ENCODE results near the gene SLC6A15.

The SLC6A15 gene

DNA sequence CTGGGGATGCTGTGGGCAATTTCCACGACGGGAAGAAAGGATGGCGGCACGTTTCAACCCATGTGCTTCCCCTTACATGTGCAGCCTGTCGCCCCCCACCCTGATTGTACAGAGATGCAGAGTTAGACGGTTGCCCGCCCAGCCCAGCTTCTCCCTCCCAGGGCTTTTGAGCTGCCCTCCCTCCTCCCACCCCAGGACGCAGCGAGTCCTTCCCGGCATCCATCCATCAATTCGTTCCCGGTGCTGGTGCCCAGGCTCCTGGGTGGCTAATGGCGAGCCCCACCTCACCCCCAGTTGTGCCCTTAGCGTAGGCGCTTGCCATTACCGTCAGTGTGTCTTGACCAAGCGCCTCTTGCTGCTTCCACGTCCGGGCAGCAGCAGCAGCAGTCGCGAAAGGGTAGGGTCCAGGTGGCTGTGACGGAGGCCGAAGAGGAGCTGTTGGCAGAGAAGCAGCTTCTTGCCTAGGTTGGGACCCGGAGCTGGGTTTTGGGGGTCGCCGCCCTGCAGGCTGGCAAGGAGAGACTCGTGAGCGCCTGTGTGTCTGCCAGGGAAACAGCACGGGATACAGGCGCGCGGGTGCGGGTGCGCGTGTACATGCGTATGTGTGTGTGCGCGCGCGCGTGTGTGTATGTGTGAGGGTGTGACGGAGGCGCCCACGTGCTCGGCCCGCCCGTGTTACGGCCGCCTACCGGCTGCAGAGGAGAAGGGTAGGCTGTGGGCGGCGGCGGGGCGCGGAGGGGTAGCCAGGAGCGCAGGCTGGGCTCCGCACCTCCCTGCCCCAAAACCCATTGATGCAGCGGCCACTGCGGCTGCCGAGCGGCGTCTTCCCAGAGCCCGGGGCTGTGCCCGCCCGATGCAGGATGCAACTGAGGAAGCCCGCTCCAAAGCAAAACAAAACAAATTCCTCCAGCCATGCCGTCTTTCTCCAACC, at the start of gene SLC6A15:
SLC6A15 (minus strand) TSS at position 602 of the 931 bp plus-strand sequence. CDS start 20,679 bp downstream, outside the sequence.
- no peak for DNase-seq

DNA sequence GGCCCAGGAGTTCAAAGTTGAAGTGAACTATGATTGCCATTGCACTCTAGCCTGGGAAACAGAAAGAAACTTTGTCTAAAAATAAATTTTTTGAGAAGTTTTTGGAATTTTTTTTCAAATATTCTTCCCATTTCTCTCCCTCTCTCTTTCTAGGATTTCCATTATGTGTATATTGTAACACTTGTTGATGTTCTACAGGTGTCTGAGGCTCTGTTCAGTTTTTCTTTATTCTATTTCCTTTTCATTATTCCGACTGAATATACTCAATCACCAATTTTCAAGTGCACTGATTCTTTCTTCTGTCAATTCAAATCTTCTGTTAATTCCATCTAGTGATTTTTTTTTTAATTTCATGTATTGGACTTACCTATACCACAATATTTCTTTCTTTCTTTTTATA, 48.3 kb upstream of the SLC6A15 start:
- no peak for DNase-seq

GRCh38 chr12:84955298-84955697, 42.7 kb upstream of the SLC6A15 start:
- no peak for DNase-seq

DNA sequence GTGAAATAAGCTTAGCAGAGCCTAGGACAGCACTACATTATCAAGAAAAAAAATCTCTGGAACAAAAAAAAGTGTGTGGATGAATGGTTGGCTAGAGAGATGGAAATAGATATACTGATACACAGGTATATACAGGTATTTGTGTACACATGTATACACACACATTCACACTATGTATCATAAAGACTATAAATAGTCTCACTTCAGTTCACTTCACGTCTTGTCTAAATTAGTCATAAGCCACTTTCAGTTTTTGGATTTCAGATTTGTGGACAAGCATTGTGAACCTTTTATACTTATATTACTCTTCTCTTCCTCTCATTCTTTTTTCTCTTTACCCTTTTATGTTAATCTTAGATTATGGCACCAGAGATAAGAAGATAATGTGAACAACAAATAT, 41.8 kb upstream of the SLC6A15 start:
- no peak for DNase-seq

- no peak for DNase-seq
Observed at GRCh38 chr12:84950971-84951546, 38.5 kb upstream of the SLC6A15 start.

DNA sequence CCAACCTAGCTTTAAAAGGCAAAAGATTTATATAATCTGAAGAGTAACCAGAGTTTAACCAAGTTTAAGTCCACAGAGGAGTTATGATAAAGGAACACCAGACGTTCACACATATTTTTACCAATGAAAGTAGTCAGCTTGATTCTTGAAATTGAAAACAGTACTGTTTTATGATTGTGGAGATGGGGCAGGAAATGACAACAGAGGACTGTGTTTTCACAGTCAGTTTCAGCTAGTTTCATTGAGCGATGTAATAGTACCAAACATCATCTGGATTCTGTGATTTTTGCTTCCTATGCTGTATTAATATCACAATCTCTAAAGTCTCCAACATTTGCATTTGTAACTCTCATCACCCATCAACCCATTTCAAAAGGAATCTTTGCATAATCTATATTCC, 34.2 kb upstream of the SLC6A15 start:
- no peak for DNase-seq

DNA sequence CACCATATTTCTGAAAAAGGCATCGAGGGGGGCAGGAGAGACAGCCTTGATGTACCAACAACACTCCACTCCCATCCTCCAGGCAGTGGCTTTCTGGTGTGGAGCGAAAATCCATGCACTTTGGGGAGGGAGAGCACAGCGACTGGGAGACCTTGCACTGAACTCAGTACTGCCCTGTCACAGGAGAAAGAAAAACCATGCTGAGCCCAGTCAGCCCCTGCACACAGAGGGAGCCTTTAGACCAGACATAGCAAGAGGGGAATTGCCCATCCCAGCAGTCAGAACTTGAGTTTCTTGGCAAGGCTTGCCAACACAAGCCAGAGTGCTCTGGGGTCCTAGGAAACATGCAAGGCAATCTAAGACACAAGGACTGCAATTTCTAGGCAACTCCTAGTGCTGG, 24.8 kb upstream of the SLC6A15 start:
- DNase-seq, result no peak

GRCh38 chr12:84929501-84929900, 16.9 kb upstream of the SLC6A15 start:
- no peak for DNase-seq

DNA sequence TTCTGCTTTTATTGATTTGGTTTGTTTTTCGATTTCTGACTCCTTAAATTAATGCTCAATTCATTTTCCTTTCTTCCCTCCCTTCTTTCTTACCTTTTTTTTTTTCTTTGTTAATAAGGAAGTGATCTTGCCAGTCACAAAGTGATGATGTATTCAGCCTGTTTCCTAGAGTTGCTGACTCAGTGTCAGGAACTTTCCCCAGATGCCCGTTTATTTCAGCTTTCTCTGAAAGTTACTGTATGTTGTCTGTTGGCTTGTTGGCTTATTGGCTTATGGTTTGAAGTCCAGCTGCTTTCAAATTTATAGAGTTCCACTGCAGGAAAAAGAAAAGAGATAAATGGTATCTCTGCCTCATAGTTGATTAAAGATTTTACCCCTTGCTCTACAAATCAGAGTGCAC, 12.4 kb upstream of the SLC6A15 start:
- no peak for DNase-seq

GRCh38 chr12:84922693-84923092, 10.1 kb upstream of the SLC6A15 start:
- DNase-seq, result no peak

GRCh38 chr12:84920331-84920730, 7.7 kb upstream of the SLC6A15 start:
- DNase-seq, result no peak

- no peak for DNase-seq
Observed at GRCh38 chr12:84919271-84919670, 6.7 kb upstream of the SLC6A15 start.

DNA sequence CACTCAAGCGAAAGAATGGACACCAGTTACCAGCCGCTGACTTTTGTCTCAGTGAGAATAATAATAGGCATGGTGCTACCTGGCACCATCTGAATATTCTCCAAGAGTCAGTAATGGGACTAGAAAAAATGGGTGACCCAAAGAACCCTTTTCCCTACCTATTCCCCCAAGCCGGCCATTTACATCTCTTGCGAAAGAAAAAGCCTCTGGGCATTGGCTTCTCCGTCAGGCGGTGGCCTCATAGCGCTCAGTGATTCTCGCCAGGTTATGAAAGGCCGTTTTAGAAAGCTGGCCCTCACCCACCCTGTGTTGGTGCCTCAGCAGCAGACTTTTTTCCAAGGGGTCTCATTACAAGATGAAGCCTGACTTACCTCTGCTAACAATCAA, 523 bp upstream of the SLC6A15 start:
- DNase-seq, result no peak

DNA sequence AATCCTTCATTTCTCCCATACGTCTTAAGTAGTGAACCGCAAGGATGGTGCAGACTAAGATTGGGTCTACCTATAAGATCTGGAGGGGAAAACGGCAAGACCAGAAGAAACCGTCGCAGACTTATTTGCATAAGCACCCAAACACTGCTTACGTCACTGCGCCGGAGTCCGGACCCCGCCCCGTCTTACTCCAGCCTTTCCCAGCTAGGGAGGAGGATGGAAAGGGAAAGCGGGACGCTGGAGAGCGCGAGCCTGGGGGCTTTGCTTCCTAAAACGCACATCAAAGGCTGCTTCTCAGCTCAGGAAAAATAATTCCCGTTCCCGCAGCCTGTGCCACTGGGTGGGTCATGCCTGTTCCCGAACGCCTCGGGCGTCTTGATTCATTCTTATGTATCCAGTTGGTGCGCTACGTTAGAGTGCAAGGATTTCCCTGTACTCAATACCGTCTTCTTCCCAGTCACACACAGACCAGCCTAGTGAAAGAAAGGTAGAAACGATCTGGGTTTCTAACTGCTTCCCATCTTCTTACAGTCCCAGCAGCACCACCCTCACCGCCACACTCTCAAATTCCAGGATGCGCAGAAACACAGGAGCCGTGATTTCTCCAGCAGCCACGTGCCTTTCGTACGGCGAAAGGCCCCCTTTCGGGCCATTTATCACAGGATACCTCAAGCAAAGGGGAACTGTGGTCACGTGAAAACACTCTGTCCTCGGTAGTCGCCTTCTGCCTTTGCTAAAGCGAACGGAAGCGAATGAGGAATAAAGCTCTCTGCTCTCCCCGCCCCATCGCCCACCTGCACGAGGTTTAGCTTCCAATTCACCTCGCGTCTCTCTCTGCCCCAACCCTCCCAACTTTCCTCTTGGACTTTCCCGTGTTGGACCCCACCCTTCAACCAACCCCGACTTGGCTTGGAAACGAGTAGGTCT, 1.1 kb downstream of the SLC6A15 start:
- no peak for DNase-seq

DNA sequence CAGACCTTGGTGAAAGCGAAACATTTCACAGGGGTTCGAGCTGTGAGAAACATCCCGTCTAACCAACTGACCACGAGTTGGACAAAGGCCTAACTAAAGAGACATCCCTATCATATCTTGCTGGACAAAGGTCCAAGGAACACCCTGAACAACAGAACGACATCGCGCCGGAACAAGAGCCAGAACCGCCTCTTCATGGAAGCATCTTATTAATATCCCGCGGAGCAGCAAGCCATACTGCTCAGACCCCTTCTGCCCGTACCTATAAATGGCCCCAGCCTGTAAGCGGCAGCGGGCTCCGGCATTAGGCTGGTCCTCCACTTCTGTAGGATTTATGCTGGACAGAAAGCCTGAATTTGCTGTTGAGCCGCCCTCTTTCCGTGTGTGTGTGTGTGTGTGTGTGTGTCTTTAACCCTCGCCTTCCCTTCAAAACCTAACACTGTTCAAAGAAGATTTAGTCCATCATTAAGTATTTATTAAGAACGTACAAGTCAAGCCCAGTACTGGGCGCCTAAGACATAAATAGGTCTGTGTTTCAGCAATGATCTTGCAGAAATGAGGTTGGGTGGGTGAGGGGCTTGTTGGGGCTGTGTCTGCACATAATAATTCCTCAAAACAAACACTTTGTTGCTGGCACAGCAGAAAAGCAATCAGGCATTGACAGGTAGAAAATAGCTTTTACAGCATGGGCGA, 1.9 kb downstream of the SLC6A15 start:
- no peak for DNase-seq

- DNase-seq, result no peak
Observed at GRCh38 chr12:84904051-84904450, 8.5 kb downstream of the SLC6A15 start.

- no peak for DNase-seq
Observed at GRCh38 chr12:84891106-84891838, 21.3 kb downstream of the SLC6A15 start.

- no peak for DNase-seq
Observed at GRCh38 chr12:84889818-84890217, 22.8 kb downstream of the SLC6A15 start.

GRCh38 chr12:84888861-84889260, 23.7 kb downstream of the SLC6A15 start:
- no peak for DNase-seq

GRCh38 chr12:84877340-84877739, 35.3 kb downstream of the SLC6A15 start:
- no peak for DNase-seq

DNA sequence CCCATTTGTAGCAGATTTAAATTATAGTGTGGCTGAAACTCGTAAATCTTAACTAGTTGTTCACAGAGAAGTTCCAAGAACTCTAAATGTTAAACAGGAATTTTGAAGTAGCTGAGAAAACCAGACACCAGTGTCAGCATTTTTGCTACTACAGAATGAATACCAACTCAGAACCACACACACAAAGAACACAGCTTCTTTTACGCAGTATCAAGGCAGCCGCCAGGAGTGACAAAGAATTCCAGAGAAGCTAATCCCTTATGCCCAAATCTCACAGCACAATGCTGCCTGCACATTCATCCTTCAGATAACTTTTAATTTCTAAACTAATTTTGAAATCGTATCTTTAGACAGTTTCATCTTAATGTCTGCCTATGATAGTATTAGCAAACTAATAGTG, 37.4 kb downstream of the SLC6A15 start:
- DNase-seq, result no peak

- no peak for DNase-seq
Observed at GRCh38 chr12:84874825-84875139, 37.8 kb downstream of the SLC6A15 start.
